GM18520 (cell line): Measurements from ENCODE around the gene TBXA2R.

Source experiments
- ATAC-seq: cut with Tn5 transposase; IDR thresholded peaks from one replicate; pipeline ENCODE4 v1.9.1; 2021; ENCODE audit not compliant: unreplicated experiment

The TBXA2R gene

DNA sequence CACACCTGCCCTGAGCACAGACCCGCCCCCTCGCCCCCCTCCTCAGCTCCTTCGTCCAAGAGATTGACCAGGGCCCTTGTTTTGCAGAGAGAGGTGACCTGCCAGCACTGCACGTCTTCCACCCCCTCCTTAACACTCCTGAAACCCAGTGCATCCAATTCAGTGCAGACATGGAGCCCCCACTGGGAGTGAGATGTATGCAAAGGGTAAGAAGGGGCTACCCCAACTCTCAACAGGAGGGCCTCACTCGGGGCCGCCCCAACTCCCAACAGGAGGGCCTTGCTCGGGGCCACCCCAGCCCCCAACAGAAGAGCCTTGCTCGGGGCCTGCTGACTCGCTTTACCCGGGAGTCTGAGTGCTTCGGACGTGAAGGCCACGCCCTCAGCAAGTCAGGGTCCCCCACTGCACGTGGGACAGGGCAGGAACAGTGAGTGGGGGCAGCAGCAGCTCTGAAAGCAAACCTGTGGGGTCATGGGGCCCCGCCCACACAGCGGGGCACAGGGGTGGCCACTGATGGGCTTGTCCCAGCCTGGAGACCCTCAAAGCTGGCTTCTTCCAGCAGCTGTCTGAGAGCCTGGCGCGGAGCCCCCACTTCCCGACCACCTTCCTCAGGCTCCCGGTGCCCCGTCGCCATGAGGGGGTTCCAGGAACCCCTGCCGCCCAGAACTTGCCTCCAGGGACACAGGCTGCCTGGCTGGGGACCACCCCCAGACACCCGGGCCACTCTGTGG lies 14.3 kb upstream of the TBXA2R start:
- no peak for ATAC-seq

DNA sequence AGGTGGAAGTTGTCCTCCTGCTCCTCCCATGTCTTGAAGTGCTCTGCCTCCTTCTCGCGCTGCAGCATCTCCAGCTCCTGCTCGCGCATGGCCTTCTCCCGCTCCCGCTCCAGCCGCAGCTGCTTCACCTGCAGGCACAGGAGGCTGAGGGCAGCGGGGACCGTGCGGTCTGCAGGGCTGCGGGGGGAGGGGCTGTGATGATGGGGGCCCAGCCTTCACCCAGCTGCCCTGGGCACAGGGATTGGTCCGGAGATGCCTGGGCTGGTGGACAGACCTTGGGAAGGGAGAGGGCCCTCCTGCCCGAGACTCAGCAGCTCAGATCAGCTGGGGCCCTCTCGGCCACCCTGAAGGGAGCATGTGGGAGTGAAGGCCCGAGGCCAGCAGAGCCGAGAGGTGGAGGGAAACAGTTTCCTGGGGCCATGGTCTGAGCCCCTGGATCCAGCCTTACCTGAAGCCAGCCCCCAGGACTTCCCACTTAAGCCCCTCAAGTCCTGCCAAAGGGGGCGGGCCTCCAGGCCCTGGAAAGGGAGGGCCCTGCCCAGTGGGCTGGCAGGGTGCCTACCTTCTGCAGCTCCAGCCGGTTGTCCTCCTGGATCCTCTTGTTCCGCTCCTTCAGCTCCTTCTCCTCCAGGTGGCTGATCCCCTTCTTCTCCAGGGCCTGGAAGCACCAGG lies 13.6 kb upstream of the TBXA2R start:
- no peak for ATAC-seq

DNA sequence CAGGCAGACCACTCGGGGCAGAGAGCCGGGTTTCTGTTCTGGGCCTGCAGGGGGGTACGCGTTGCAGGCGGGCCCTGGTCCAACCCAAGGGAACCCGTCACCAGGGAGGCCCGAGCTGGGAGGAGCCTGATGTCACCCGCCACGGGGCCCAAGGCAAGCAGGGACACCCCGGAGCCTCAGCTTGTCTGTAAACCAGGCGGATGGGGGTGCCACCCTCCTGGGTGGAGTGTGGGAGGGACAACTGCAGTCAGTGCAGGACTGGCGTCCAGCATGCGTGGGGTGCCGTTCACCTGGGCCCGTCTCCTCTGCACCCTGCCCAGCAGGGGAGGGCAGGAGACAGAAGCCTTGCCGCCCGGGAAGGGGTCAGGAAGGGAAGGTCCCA lies 12.9 kb upstream of the TBXA2R start:
- no peak for ATAC-seq

DNA sequence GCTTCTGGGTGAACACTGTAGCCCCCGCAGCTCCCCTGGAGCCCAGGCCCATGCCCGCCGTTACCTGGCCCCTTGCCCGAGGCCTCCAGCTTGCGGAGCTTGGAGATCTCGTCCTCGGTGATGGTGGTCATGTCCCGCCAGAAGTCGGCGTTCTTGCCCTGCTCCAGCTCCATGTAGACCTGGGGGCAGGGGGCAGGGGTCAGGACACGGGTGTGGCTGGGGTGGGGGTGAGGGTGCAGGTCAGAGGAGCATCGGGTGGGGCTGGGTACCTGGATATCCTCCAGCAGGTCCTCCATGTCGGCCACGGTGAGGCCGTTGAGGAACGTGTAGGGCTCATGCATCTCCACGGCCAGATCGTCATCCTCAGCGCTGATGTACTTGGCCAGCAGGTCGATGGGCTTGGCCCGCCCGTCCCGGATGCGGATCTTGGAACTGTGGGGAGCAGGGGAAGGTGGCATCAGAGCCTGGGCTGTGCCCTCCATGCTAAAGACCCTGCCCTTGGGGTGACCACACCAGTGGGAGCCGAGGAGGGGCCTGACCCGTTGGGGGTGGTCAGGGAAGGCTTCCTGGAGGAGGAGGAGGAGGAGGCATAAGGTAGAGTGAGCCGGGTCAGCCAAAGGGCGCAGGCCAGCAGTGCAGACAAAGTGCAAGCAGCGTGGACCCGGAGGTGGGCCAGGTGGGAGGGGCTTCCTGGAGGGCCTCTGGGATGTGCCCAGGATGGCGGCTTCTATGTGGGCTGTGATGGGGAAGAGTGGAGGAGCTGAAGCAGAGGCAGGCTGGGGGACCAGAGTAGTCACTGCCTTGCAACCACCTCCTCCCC lies 12.3 kb upstream of the TBXA2R start:
- ATAC-seq, result no peak

DNA sequence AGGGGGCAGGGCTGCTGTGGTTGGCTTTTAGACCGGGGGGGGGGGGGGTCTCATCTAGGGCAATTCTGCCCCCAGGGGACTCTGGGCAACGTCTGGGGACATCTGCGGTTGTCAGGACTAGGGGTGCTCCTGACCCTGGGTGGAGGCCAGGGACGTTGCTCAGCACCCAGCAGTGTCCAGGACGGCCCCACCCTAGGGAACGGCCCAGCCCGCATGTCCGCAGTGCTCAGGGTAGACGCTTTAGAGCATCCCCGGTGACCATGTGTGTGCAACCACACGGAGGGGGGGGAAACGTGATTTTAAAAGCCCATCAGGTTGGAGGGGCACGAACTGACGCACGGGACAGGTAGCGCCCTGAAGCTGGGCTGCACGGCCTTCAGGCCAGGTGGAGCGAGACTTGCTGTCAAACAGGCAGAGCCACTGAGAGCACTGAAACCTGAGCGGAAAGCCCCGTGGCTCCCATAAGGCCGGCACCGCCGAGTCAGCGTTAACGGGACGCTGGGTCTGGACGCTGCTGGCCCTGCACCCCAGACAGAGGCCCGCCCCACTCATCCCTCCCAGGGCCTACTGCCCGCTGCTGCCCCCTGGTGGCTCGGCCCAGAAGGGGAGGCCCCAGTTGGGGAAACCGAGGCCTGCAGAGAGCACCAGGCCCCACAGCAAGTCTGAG lies 11.6 kb upstream of the TBXA2R start:
- ATAC-seq, result peak; percentile 40

DNA sequence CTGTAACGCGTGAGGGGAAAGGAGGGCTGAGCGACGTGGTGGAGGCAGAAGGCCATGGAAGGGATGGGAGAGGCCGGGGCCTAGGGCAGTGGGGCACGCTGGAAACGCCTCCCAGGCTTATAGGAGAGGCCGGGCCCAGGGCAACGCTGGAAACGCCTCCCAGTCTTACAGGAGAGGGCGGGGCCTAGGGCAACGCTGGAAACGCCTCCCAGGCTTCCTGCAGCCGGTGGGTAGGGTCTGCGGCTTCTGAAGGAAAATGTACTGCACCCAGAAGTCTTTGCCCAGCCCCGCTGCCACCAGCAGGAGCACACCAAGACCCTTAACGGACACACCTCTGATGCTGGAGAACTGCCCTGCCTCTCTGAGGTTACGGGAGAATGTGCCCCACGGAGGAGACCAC lies 10.8 kb upstream of the TBXA2R start:
- ATAC-seq, result no peak

DNA sequence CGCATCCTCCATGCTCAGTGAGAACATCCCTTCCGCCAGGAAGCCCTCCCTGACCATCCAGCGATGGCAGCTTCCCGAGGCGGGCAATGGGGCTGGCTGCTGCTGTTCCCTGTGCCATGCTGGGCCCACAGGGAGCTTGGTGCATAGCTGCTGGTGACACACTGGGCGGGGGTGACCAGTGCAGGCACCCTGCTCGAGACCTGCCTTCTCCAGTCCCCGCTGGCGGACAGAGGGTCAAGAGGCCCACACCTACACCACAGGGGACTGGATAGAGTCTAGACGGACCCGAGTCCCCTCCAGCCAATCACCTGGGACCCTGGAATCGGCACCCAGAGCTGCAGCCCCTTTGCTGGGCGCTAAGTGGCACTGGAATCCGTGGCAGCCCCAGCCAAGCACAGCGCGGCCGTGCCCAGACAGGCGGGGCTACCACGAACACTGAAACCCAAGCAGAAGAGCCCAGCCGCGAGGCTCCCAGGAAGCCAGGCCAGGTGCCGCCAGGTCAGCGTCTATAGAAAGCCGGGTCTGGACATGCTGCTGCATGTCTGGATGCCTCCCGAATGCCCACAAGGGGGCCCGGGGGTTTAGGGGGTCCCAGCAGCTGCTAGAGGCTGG lies 9.0 kb upstream of the TBXA2R start:
- no peak for ATAC-seq

DNA sequence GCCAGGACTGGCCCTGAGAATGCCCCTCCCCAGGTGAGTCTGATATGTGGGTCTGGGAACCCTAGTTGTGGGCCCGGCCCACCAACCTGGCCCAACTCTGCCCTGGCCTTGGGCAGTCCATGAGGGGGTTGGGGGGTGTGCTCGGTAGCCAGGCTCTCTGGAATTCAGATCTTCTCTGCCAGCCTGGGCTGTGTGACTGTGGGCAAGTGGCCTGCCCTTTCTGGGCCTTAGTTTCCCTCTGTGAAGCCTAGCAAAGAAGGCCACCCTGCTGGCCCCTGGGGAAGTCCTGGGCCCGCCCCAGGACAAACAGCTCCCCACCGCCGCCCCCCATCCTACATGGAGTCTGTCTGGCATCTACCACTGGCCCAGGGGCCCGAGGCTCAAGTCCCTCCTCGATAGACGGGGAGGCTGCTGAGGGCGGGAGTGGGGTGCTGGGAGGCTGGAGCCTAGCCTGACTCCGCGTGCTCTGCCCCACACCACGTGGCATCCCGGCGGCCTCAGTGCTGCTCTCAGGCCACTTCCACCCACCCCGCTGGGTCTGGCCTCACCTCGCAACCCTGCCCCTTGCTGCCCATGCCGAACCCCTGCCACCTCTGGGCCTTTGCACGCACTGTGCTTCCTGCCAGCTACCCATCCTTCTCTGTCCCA lies 8.3 kb upstream of the TBXA2R start:
- no peak for ATAC-seq

DNA sequence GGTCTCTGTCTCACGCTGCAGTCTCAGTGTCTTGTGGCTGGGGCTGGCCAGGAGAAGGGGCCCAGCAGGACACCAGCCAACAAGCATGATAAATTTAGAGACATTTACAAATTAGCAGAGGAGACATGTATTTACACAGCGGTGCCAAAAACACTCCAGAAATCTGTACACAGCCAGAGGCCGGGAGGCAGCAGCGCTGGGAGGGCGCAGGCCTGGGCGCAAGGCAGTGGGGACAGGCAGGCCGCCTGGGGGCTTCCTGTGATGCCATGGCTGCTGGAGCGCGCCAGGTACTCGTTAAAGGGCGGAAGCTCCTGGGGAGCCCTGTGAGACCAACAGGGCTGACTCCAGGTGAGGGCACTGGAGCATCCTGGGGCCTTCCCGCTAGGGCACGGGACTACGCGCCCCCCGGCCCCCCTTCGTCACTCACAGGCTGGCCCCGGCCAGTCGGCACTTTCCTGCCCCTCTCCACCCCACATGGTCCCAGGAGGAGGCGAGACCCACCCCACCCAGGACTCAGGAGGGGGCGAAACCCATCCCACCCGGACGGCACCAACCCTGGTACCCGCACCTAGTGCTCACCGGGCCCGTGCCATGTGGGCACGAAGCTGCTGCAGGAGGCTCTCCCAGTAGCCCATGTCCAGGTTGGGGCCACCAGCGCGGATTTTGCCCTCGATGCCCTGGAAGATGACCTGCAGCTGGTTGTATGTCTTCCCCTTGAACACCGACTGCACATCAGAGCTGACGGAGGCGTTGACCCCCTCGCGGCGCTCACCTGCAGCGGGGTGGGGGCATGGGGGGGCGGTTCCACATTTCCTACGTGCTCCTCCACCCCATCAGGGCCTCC lies 7.4 kb upstream of the TBXA2R start:
- no peak for ATAC-seq

DNA sequence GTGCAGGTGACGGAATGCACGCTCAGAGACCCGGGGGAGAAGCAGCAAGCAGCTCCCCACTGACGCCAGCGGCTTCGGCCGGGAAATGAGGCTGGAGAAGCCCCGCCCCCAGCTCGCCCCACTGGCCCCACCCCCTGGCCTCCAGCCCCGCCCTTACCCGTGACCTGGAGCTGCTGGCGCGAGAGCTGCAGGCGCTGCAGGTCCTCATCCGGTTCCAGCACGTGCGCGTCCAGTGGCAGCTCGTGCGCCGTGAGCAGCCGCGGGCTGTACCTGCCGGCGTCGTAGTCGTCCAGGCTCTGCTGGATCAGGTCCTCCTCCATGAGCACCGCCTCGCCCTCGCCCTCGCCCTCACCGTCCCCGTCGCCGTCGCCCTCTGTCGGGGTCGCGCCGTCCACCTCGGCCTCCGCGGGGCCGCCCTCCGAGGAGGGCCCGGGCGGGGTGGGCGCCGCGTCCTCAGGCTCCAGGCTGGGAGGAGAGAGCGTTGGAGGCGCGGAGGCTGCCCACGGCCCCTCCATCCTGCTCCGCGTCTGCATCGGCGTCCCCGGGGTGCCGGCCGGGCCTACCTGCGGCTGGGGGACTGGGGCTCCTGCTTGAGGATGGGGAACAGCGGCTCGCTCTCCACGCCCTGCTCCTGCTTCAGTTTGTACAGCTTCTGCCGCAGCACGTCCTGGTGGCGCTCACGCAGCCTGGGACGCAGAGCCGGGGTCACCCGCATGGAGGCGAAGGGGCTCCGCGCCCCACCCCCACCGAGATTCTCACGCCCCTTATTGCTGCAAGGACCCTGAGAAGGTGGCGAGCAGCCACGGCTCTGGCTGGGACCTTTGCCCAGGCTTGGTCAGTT lies 6.4 kb upstream of the TBXA2R start:
- ATAC-seq, result no peak

DNA sequence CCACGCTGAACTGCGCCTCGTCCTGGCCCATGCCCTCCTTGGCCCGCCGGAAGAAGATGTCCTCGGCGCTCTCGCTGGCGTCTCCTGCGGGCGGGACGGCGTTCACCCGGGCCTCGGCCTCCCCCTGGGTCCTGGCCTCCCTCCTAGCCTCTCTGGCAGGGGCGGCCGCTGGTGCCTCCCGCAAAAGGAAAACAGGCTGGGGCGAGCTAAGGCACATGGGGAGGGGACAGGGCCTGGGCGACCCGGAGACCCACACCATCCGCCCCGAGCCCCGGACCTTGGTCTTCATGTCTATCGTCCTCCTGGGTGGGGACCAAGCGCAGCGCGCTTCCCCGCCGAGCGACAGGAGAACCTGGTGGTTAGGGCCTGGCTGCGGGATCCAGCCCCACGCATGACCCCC lies 5.7 kb upstream of the TBXA2R start:
- ATAC-seq, result no peak

DNA sequence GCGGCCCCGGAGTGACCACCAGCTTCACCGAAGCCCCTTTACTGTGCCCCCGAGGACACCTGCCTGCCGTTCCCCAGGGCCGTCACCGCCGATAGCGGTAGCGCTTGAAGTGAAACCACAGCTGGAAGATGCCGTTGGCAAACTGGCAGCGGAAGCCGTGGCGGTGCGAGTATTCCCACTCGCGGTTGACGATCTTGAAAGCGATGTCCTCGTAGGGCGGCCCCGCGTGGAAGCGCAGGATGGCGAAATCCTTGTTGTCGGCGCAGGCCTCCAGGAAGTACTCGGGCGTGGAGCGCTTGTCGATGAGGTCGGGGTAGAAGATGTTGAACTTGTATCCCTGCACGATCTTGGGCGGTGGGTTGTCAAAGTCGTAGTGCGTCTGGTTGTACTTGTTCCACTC lies 5.2 kb upstream of the TBXA2R start:
- no peak for ATAC-seq

DNA sequence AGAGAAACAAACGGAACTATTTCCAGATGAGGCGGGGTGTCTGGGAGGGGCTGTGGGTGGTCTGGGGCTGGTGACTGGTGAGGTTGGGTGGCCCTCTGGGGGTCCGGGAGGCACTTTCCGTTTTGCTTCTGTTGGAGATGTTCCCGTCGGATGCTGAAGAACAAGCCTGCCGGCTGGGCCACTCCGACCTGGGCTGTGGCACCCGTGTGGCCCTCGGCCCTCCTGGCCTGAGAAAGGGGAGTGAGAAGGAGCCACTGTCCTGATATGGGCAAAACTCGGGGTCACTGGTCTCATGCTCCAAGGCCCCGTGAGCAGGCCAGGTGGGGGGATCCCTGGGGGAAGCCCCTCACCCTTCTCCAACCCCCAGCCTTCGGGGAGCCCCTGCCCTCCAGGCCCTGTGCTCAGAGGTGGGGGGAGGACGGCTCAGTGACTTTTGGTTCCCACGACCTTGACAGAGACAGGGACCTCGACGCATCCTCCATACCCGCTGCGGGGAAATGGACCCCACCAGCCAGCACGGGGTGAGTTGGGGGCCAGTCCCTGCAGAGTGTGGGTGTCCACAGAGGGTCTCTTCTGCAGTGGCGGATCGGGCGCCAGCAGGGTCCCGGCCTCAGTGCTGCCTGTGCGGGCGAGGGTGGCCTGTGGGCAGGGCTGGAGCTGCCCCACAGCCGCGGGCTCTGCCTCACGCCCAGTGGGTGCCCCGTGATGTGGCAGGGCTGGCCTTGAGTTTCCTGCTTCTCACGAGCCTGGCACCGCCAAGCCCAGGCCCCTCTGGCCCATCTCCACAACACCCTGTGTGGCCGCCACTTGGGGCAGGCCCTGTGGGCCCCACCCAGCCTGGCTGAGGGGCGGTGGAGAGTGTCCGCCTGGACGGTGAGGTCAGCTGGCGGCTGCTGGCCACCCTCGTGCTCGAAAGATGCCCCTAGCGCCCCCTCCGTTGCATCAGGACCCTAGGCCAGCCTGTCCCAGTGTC lies 4.4 kb upstream of the TBXA2R start:
- no peak for ATAC-seq

DNA sequence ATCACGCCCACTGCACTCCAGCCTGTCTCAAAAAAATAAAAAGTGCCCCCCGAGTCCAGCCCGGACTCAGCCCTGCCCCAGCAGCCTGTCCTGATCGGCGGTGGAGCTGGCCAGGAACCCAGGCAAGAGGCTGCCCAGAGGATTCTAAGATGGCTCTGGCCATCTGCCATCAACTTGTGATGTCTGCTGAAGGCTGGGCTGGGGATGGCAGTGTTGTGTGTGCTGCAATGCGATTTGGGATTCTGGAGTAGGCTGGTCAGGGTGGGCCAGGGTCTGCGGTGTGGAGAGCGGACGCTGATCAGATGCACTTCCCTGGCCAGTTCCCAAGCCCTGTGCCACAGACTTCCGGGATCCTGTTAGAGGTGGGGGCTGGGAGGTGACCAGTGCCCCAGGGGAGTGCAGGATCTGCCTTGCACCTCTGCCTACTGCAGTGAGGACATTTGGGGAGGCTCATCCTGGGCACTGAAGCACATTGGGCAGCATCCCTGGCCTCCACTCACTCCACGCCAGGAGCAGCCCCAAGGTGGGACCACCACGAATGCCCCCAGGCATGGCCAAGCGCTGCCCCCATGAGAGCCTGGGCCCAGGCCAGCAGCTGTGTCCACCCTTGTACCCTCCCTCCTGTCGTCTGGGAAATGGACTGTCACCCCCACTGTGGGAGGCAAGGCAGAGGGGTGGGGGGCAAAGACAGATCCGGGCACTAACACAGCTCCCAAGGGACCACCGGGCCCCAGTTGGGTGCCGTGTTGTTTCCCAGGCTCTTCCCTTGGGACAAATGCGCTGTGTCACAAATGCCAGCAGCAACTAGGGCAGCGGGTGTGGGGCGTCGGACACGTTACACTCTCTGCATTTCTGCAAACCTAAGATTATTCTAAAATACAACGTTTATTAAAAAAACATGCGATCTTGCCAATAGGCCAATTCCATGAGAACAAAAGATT lies 3.4 kb upstream of the TBXA2R start:
- no peak for ATAC-seq

DNA sequence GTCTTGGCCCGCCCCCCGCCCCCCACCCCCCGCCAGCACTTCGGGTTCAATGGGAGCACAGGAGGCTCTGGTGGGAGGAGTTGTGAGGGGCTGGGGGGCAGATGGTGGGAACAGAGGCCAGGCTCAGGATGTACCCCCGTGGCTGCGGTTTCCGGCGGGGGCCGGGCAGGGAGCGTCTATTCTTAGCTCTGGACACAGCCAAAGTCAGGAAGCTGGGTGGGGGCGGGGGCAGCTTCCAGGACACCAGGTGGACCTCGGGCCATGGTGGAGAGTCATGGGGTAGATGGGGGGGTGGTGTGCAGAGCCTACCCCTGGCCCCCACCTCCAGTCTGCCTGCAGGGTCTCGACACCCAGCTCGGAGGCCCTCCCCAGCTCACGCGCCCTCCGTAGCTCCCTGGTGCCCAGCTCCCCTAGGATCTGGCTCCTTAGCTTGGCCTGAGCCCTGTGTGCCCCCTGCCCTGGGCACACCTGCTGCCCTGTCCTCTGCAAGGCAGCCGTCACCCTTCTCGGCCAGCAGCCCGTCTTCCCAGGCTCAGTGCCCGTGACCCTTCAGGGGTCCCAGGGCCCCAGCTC lies 2.2 kb upstream of the TBXA2R start:
- ATAC-seq, result no peak

DNA sequence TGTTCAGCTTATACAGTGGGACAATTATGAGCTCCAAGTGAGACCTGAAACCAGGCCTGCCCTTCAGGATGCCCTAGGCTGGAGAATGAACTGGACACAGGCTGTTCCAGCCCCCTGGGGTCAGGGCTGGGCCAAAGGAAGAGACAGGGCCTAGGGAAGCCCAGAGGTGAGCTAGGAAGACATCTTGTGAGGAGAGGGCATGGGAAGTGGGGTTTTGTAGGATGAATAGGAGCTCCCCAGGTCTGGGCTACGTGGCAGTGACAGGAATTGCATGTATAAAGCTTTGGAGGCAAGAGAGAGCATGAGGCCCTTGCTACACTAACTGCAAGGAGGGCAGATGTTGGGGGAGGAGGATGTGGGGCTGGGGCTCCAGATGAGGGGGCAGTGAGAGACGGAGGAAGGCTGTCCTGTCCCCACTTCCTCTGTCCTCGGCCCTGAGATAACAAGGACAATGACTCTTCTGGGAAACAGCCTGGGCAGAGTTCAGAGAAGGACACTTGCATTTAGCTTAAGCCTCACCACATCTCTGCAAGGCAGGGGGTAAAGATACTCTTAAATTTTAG lies 1.5 kb upstream of the TBXA2R start:
- no peak for ATAC-seq
